WTC11 (cell line): ENCODE measurements around the gene C11orf71. TPM values are rescaled to one million over a fixed set of nuclear protein-coding genes. Genes with fewer than 3 reads are reported as not detected.

Experiments used
- ATAC-seq: fragments of 200-7000 bp; cut with Tn5 transposase; 2 replicates; pipeline ENCODE4 v1.10.0; 2021; ENCODE audit warnings: mild to moderate bottlenecking, moderate library complexity
- CTCF ChIA-PET: fragments of 300-600 bp; sonication (Branson Sonifier 250); formaldehyde crosslinking; loops from one replicate; lab custom pipeline; 2021; ENCODE audit warnings: antibody characterized with exemption; lab: Charles Lee
- POLR2A ChIA-PET: fragments of 350-600 bp; sonication (Branson Sonifier 250); formaldehyde crosslinking; loops from one replicate; lab custom pipeline; 2021; ENCODE audit warnings: antibody characterized with exemption; lab: Charles Lee
- DNase-seq: peaks from one replicate; pipeline ENCODE4 v3.0.0; 2021; ENCODE audit warnings: low spot score
- H3K27ac Mint-ChIP-seq: 2 replicates; pipeline ENCODE4 v1.8.0; 2021; ENCODE audit warnings: mixed read lengths
- H3K27me3 Mint-ChIP-seq: 2 replicates; pipeline ENCODE4 v1.8.0; 2021; ENCODE audit warnings: low read depth, mild to moderate bottlenecking, moderate library complexity, mixed read lengths
- H3K36me3 Mint-ChIP-seq: 2 replicates; pipeline ENCODE4 v1.8.0; 2021; ENCODE audit warnings: mixed read lengths
- H3K4me1 Mint-ChIP-seq: 2 replicates; pipeline ENCODE4 v1.8.0; 2022; ENCODE audit warnings: mixed read lengths
- H3K4me3 Mint-ChIP-seq: 2 replicates; pipeline ENCODE4 v1.8.0; 2021; ENCODE audit warnings: mild to moderate bottlenecking, moderate library complexity, mixed read lengths
- H3K9me3 Mint-ChIP-seq: 2 replicates; pipeline ENCODE4 v1.8.0; 2021; ENCODE audit warnings: mixed read lengths
- ATF1 ChIP-seq: sonication (generic); formaldehyde crosslinking; IDR thresholded peaks from 2 replicates; pipeline ENCODE4 v1.8.1; 2023; ENCODE audit warnings: mild to moderate bottlenecking, moderate library complexity, missing genetic modification reagents
- ATF3 ChIP-seq: sonication (generic); formaldehyde crosslinking; conservative IDR thresholded peaks from 2 replicates; pipeline ENCODE4 v1.8.1; 2022; ENCODE audit warnings: mild to moderate bottlenecking, missing genetic modification reagents
- CTCF ChIP-seq: fragments of 200-600 bp; IDR thresholded peaks from 2 replicates; pipeline ENCODE4 v1.8.0; 2022; ENCODE audit warnings: antibody characterized with exemption
- EMX1 ChIP-seq: fragments of 250-450 bp; sonication (Bioruptor Pico); IDR thresholded peaks from 2 replicates; pipeline ENCODE4 v1.8.0; 2021; ENCODE audit warnings: mild to moderate bottlenecking
- ESRRA ChIP-seq: sonication (generic); formaldehyde crosslinking; IDR thresholded peaks from 2 replicates; pipeline ENCODE4 v1.8.1; 2022; ENCODE audit warnings: mild to moderate bottlenecking, missing genetic modification reagents, borderline replicate concordance
- FOXP4 ChIP-seq: sonication (generic); formaldehyde crosslinking; IDR thresholded peaks from 2 replicates; pipeline ENCODE4 v1.8.0; 2022; ENCODE audit warnings: mild to moderate bottlenecking, missing genetic modification reagents
- GRHL2 ChIP-seq: fragments of 250-450 bp; sonication (Bioruptor Pico); IDR thresholded peaks from 2 replicates; pipeline ENCODE4 v1.8.0; 2022; ENCODE audit warnings: mild to moderate bottlenecking, moderate library complexity; ENCODE audit not compliant: insufficient replicate concordance, severe bottlenecking
- GTF2I ChIP-seq: fragments of 250-450 bp; sonication (Bioruptor Pico); conservative IDR thresholded peaks from 2 replicates; pipeline ENCODE4 v1.4.0; 2021; ENCODE audit warnings: mild to moderate bottlenecking
- HMGA2 ChIP-seq: fragments of 250-450 bp; sonication (Bioruptor Pico); IDR thresholded peaks from 2 replicates; pipeline ENCODE4 v1.4.0; 2021; ENCODE audit warnings: mild to moderate bottlenecking, moderate library complexity
- JUN ChIP-seq: sonication (generic); formaldehyde crosslinking; IDR thresholded peaks from 2 replicates; pipeline ENCODE4 v1.8.0; 2023; ENCODE audit warnings: mild to moderate bottlenecking, missing genetic modification reagents
- KAT7 ChIP-seq: sonication (generic); formaldehyde crosslinking; IDR thresholded peaks from 2 replicates; pipeline ENCODE4 v1.8.1; 2023; ENCODE audit warnings: missing genetic modification reagents, mild to moderate bottlenecking, borderline replicate concordance
- MXD4 ChIP-seq: fragments of 250-450 bp; sonication (Bioruptor Pico); IDR thresholded peaks from 2 replicates; pipeline ENCODE4 v1.8.0; 2021; ENCODE audit warnings: mild to moderate bottlenecking, moderate library complexity, borderline replicate concordance
- NFE2L1 ChIP-seq: sonication (generic); formaldehyde crosslinking; IDR thresholded peaks from 2 replicates; pipeline ENCODE4 v1.8.1; 2023; ENCODE audit warnings: missing genetic modification reagents
- OVOL2 ChIP-seq: fragments of 250-450 bp; sonication (Bioruptor Pico); IDR thresholded peaks from 2 replicates; pipeline ENCODE4 v1.9.0; 2021; ENCODE audit warnings: mild to moderate bottlenecking, borderline replicate concordance
- PRRX2 ChIP-seq: fragments of 250-450 bp; sonication (Bioruptor Pico); IDR thresholded peaks from 2 replicates; pipeline ENCODE4 v1.8.0; 2021; ENCODE audit warnings: mild to moderate bottlenecking
- RORB ChIP-seq: fragments of 250-450 bp; sonication (Bioruptor Pico); IDR thresholded peaks from 2 replicates; pipeline ENCODE4 v1.9.0; 2021; ENCODE audit warnings: mild to moderate bottlenecking
- SMAD3 ChIP-seq: sonication (generic); formaldehyde crosslinking; IDR thresholded peaks from 2 replicates; pipeline ENCODE4 v1.8.0; 2022; ENCODE audit warnings: missing genetic modification reagents, mild to moderate bottlenecking, borderline replicate concordance
- SMAD4 ChIP-seq: sonication (generic); formaldehyde crosslinking; IDR thresholded peaks from 2 replicates; pipeline ENCODE4 v1.8.0; 2022; ENCODE audit warnings: mild to moderate bottlenecking, missing genetic modification reagents
- TEAD1 ChIP-seq: sonication (generic); formaldehyde crosslinking; IDR thresholded peaks from 2 replicates; pipeline ENCODE4 v1.8.0; 2022; ENCODE audit warnings: mild to moderate bottlenecking, missing genetic modification reagents
- ZNF138 ChIP-seq: sonication (generic); formaldehyde crosslinking; conservative IDR thresholded peaks from 2 replicates; pipeline ENCODE4 v1.8.1; 2022; ENCODE audit warnings: mild to moderate bottlenecking, moderate library complexity, missing genetic modification reagents
- ZNF219 ChIP-seq: sonication (generic); formaldehyde crosslinking; IDR thresholded peaks from 2 replicates; pipeline ENCODE4 v1.8.0; 2023; ENCODE audit warnings: missing genetic modification reagents, mild to moderate bottlenecking, borderline replicate concordance
- ZNF232 ChIP-seq: sonication (generic); formaldehyde crosslinking; IDR thresholded peaks from 2 replicates; pipeline ENCODE4 v1.8.0; 2022; ENCODE audit warnings: mild to moderate bottlenecking, missing genetic modification reagents
- ZNF396 ChIP-seq: fragments of 250-450 bp; sonication (Bioruptor Pico); IDR thresholded peaks from 2 replicates; pipeline ENCODE4 v1.8.0; 2021; ENCODE audit warnings: mild to moderate bottlenecking, moderate library complexity, borderline replicate concordance
- ZNF425 ChIP-seq: fragments of 250-450 bp; sonication (Bioruptor Pico); conservative IDR thresholded peaks from 2 replicates; pipeline ENCODE4 v1.9.0; 2021; ENCODE audit warnings: mild to moderate bottlenecking
- total RNA-seq: library from RNA; stranded (reverse); gene quantifications from 3 replicates; pipeline ENCODE4 v1.2.3, GENCODE V29; 2021
- TF ChIP-seq, protein P1 (sequence below): sonication (generic); formaldehyde crosslinking; conservative IDR thresholded peaks from 2 replicates; pipeline ENCODE4 v1.8.1; 2023; ENCODE audit warnings: mild to moderate bottlenecking, low read depth, missing genetic modification reagents, moderate library complexity

C11orf71 gene
- total RNA-seq, 1 experiment from 2014 or later: 5.9 TPM

- TF ChIP-seq ZNF219 (CRISPR knock-in tag) (no peak), OVOL2 (no peak), KAT7 (CRISPR knock-in tag) (no peak), SMAD4 (CRISPR knock-in tag) (no peak), ZNF232 (CRISPR knock-in tag) (no peak), MXD4 (CRISPR knock-in tag) (no peak), ATF3 (CRISPR knock-in tag) (no peak), ESRRA (CRISPR knock-in tag) (no peak), GRHL2 (CRISPR knock-in tag) (no peak), ZNF425 (CRISPR knock-in tag) (no peak)
- H3K36me3 Mint-ChIP-seq: peaks cover 8% of the 10 kb centered on the region
- H3K27me3 Mint-ChIP-seq: no peaks in the 10 kb centered on the region
- peaks cover 6% of the 10 kb centered on the region; the same call in 1 of the 2 replicates for H3K9me3 Mint-ChIP-seq
- POLR2A ChIA-PET: no interaction called here
- CTCF ChIA-PET: no interaction called here
- no peak for ATAC-seq
- H3K4me1 Mint-ChIP-seq: peaks cover 9% of the 10 kb centered on the region
- H3K27ac Mint-ChIP-seq: no peak overlapping the region
- DNase-seq: no peak
- no peak overlapping the region for H3K4me3 Mint-ChIP-seq
These were observed 16.2 kb upstream of the C11orf71 start for GRCh38 chr11:114416441-114416961.

- peaks cover 6% of the 10 kb centered on the region; the same call in 1 of the 2 replicates for H3K9me3 Mint-ChIP-seq
- no peak for TF ChIP-seq EMX1 (CRISPR knock-in tag)
- TF ChIP-seq GTF2I (CRISPR knock-in tag): no peak
- TF ChIP-seq NFE2L1 (CRISPR knock-in tag): no peak
- TF ChIP-seq ZNF396: no peak
- no peak for TF ChIP-seq SMAD3 (CRISPR knock-in tag)
- TF ChIP-seq PRRX2 (CRISPR knock-in tag): no peak
- TF ChIP-seq ZNF138: no peak
- no peak for TF ChIP-seq RORB (CRISPR knock-in tag)
- TF ChIP-seq, protein P1, sequence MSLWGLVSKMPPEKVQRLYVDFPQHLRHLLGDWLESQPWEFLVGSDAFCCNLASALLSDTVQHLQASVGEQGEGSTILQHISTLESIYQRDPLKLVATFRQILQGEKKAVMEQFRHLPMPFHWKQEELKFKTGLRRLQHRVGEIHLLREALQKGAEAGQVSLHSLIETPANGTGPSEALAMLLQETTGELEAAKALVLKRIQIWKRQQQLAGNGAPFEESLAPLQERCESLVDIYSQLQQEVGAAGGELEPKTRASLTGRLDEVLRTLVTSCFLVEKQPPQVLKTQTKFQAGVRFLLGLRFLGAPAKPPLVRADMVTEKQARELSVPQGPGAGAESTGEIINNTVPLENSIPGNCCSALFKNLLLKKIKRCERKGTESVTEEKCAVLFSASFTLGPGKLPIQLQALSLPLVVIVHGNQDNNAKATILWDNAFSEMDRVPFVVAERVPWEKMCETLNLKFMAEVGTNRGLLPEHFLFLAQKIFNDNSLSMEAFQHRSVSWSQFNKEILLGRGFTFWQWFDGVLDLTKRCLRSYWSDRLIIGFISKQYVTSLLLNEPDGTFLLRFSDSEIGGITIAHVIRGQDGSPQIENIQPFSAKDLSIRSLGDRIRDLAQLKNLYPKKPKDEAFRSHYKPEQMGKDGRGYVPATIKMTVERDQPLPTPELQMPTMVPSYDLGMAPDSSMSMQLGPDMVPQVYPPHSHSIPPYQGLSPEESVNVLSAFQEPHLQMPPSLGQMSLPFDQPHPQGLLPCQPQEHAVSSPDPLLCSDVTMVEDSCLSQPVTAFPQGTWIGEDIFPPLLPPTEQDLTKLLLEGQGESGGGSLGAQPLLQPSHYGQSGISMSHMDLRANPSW (CRISPR knock-in tag): no peak
- no peak for TF ChIP-seq FOXP4
- no peak for TF ChIP-seq ZNF232 (CRISPR knock-in tag)
- TF ChIP-seq HMGA2 (CRISPR knock-in tag): no peak
- TF ChIP-seq ATF1 (CRISPR knock-in tag): no peak
- TF ChIP-seq JUN (CRISPR knock-in tag): no peak
- TF ChIP-seq CTCF: no peak
- no peak for TF ChIP-seq TEAD1 (CRISPR knock-in tag)
- peaks cover 9% of the 10 kb centered on the region for H3K4me1 Mint-ChIP-seq
- peaks cover 24% of the 10 kb centered on the region for H3K36me3 Mint-ChIP-seq
- H3K27me3 Mint-ChIP-seq: no peaks in the 10 kb centered on the region
- DNase-seq (no peak), ATAC-seq (peak; percentile 78)
- POLR2A ChIA-PET: no interaction called here
- CTCF ChIA-PET: no interaction called here
- H3K4me3 Mint-ChIP-seq: no peak overlapping the region
- peak overlapping the region; percentile 34; the same call in 1 of the 2 replicates for H3K27ac Mint-ChIP-seq
These were observed 13.6 kb upstream of the C11orf71 start for GRCh38 chr11:114413958-114414357.
